Heart right ventricle (tissue), 16 donors: Measurements from ENCODE around the gene SVIL. TPM values are rescaled to one million over a fixed set of nuclear protein-coding genes. Genes with fewer than 3 reads are reported as not detected.
"Not testable (repeated sequence)": the region's sequence is repeated elsewhere in the genome, so short reads cannot be mapped to it uniquely, and the experiment has no call there.

Experiments
- ATAC-seq, 8 donors: fragments of 200-7000 bp; cut with Tn5 transposase; one replicate each; pipeline ENCODE4 v1.9.1; 2020; ENCODE audit warnings: mild to moderate bottlenecking in 8 of 8, moderate library complexity in 8 of 8, moderate number of reproducible peaks in 1 of 8
- DNase-seq, 2 donors: peaks; one replicate each; pipeline ENCODE4 v3.0.0-alpha.2; 2020
- H3K27ac ChIP-seq, 10 donors: fragments of 200-600 bp; sonication (generic) in 2 of 10; one replicate each; pipeline versions ENCODE4 v1.5.0 to v1.8.0; 2020 to 2022; ENCODE audit warnings: mild to moderate bottlenecking in 3 of 10
- H3K27me3 ChIP-seq, 7 donors: fragments of 200-600 bp; one replicate each; pipeline ENCODE4 v1.8.0; 2021 to 2022; ENCODE audit warnings: mild to moderate bottlenecking in 2 of 7
- H3K36me3 ChIP-seq, 9 donors: fragments of 200-600 bp; sonication (generic) in 1 of 9; one replicate each; pipeline versions ENCODE4 v1.5.0 to v1.8.0; 2020 to 2022; ENCODE audit warnings: mild to moderate bottlenecking in 2 of 9
- H3K4me1 ChIP-seq, 9 donors: fragments of 200-600 bp; sonication (generic) in 1 of 9; one replicate each; pipeline versions ENCODE4 v1.5.0 to v1.8.0; 2020 to 2022; ENCODE audit warnings: mild to moderate bottlenecking in 4 of 9
- H3K4me3 ChIP-seq, 10 donors: fragments of 200-600 bp; sonication (generic) in 2 of 10; one replicate each; pipeline versions ENCODE4 v1.5.0 to v1.8.0; 2020 to 2022; ENCODE audit warnings: mild to moderate bottlenecking in 7 of 10, moderate library complexity in 2 of 10
- H3K9me3 ChIP-seq, 11 donors: fragments of 200-600 bp in 10 of 11; sonication (generic) in 2 of 11; one replicate each; pipeline versions ENCODE4 v1.5.0 to v1.8.0; 2013 to 2022; ENCODE audit warnings: mild to moderate bottlenecking in 2 of 11, control low read depth in 1 of 11, moderate library complexity in 1 of 11
- WGBS, 2 donors: extraction: QIAGEN DNeasy Blood & Tissue Kit; methylation state at CpG; one replicate each; pipeline ENCODE4 v1.1.7; 2013; ENCODE audit warnings: inconsistent platforms in 1 of 2; 5-methylcytosine and 5-hydroxymethylcytosine counted together
- intact Hi-C, 10 donors: fragments of 100-400 bp; cut with DNase I; formaldehyde crosslinking; loops; one replicate each; pipeline versions ENCODE4 v1.11.1 to v1.14.2; 2022
- polyA plus RNA-seq, 2 donors: library from polyadenylated mRNA; stranded (reverse); fragments of 200-250 nt; gene quantifications; one replicate each; pipeline ENCODE4 v1.2.3, GENCODE V29; 2013
- total RNA-seq, 10 donors: library from RNA; stranded (reverse); fragmentation: NEBNext Ultra II Directional in 3 of 10; extraction: Animal tissue kit (Norgen Biotek cat#: 25700) in 3 of 10; gene quantifications; one replicate each; pipeline versions ENCODE4 v1.2.1 to v1.2.4, GENCODE V29; 2021 to 2023
- TF ChIP-seq, protein P1 (sequence below), 9 donors: fragments of 200-600 bp; sonication (generic) in 2 of 9; IDR thresholded peaks; one replicate each; pipeline versions ENCODE4 v1.5.0 to v1.8.0; 2021 to 2022; ENCODE audit warnings: antibody characterized with exemption in 9 of 9, mild to moderate bottlenecking in 5 of 9, moderate library complexity in 1 of 9
- donor health status: Arrhythmogenic right ventricular cardiomyopathy.
- donor health status: ischemic (EF 13 %, LVEDD 7.1; RV severe dilation, severe dysfunction).
- donor health status: healthy with polysubstance abuse.
- donor health status: DM: no; HTN: yes; CAD: no.
- donor health status: DM: no; HTN: no; CAD: no.
- donor health status: ischemic (EF 25% LVEDD 6.9; RV normal size, moderate dysfunction).
- donor health status: ischemic (EF 25% LVEDD 5.7; RV mildly dilated, moderate dysfunction).
- donor health status: healthy.
- donor health status: DM: yes; HTN: yes; CAD: no.
- donor health status: Ischemic cardiomyopathy.
- donor health status: ischemic (EF 35%, LVEDD 5.7; RV mildly dilated, moderate dysfunction).
- donor health status: nonischemic (EF 11% LVEDD 7.7; RV severe dilation, severe dysfunction).
- donor health status: DM: yes; HTN: yes; CAD: no.
- donor health status: PGD.
- donor health status: ischemic (EF 29% LVEDD 5.4; RV normal size, mild dysfunction).
- donor health status: nonischemic (EF 23%, LVEDD 6.1; RV moderate dilation, normal function).

The SVIL gene
- total and polyA plus RNA-seq, 12 donors, result 38.6 to 655 (median 450) TPM

DNA sequence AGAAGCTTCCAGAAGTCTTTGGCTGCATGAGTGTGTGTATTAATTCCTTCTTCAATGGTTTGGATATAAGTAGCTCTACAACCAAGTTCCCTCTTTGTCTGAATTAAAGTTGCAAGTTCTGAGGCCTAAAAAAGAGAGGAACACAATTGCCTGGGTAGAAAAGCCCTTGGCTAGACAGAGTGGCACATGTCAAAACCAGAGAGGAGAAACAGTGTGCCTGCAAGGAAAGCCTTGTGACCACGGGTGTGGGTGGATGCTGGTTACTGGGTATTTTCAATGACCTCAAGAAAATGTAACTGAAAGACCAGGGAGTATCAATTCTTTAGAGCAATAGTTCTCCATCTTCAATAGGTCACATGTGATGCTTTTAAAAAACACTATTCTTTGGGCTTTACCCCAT lies 148.3 kb downstream of the SVIL start:
- Histone ChIP-seq H3K4me3 (no peak overlapping the region), H3K4me1 (peaks cover 2 to 43% (median 20%) of the 10 kb centered on the region in 9 donors), H3K36me3 (peaks cover 0 to 99% (median 47%) of the 10 kb centered on the region in 9 donors), H3K27ac (no peak overlapping the region), H3K27me3 (no peaks in the 10 kb centered on the region), H3K9me3 (no peaks in the 10 kb centered on the region)
- 74 to 76% methylated on average over 1 of the region's 1 CpG for WGBS, 2 donors
- no peak for ATAC-seq
- TF ChIP-seq, protein P1, sequence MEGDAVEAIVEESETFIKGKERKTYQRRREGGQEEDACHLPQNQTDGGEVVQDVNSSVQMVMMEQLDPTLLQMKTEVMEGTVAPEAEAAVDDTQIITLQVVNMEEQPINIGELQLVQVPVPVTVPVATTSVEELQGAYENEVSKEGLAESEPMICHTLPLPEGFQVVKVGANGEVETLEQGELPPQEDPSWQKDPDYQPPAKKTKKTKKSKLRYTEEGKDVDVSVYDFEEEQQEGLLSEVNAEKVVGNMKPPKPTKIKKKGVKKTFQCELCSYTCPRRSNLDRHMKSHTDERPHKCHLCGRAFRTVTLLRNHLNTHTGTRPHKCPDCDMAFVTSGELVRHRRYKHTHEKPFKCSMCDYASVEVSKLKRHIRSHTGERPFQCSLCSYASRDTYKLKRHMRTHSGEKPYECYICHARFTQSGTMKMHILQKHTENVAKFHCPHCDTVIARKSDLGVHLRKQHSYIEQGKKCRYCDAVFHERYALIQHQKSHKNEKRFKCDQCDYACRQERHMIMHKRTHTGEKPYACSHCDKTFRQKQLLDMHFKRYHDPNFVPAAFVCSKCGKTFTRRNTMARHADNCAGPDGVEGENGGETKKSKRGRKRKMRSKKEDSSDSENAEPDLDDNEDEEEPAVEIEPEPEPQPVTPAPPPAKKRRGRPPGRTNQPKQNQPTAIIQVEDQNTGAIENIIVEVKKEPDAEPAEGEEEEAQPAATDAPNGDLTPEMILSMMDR (IDR thresholded peaks at IDR 0.05), result no peak
- intact Hi-C loops, result no loop called here
- DNase-seq, result no peak

DNA sequence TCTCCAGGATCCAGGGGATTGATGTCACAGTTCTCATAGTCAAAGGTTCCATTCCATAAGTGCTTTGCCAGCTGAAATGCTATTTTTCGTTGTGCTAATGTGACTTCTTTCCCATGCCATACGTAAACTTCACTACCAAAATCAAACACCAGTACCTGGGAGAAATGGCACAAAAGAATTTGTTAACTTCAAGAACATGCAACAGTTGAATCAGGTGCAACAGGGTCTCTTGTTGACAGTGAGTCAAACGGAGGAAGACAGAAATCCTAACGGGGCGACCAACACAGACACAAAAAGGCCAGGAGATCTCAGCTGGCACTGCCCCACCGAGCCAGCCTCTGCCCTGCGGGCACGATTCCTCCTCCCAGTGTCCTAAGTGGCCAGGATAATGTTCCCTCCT lies 150.1 kb downstream of the SVIL start:
- H3K4me3 ChIP-seq, H3K9me3 ChIP-seq, DNase-seq, intact Hi-C loops, H3K27ac ChIP-seq, ATAC-seq, H3K27me3 ChIP-seq: not testable (repeated sequence)
- 63 to 68% methylated on average over 8 of the region's 8 CpGs for WGBS, 2 donors
- Histone ChIP-seq H3K4me1 (peaks cover 2 to 45% (median 20%) of the 10 kb centered on the region in 9 donors), H3K36me3 (peaks cover 0 to 98% (median 60%) of the 10 kb centered on the region in 9 donors)

DNA sequence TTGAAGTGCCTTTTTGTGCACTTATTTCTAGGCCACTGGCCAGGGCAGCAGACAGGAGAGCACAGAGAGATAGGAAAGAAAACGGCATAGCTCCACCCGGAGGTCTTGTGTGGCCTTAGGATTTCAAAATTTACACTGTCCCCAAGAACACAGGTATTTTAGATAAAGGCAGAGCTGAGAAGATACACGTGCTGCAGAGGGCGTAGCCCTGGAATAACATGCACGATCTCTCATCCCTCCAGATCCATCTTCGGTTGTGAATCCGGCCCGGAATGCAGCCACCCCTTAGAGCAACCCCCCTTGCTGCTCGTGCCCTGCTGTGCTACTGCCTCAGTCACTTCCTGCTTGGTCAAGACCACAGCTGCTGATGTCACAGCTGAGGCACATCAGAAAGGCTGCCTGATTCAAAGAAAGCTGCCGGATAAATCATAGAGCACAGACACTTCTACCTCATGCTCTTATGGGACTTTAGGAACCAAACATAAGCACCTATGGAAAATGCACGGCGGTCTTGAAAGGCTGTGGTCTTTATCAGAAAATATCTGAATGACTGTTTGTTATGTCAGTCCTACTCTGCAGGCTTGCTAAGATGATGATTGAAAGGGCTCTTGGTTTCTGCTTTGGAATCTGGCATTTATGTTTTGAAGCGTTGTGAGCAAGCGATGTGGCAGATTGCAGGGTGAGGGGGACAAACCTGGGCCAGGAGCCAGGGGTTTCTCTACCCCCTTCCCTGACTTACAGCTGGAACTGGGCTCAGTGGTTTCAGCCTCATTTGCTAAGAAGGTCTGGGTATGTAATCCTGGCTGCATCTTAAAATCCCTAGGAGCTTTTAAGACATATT lies 152.0 kb downstream of the SVIL start:
- no peak overlapping the region for H3K4me3 ChIP-seq
- H3K36me3 ChIP-seq, result peaks cover 0 to 96% (median 51%) of the 10 kb centered on the region in 9 donors
- H3K27ac ChIP-seq, result peak overlapping the region in 3 of 10 donors; percentile 4 to 23 (median 5)
- H3K4me1 ChIP-seq, result peaks cover 2 to 45% (median 20%) of the 10 kb centered on the region in 9 donors
- 41% methylated on average over 13 of the region's 14 CpGs for WGBS, 2 donors
- intact Hi-C loops, result no loop called here
- DNase-seq, result no peak
- TF ChIP-seq, protein P1 (IDR thresholded peaks at IDR 0.05), result no peak
- no peaks in the 10 kb centered on the region for H3K27me3 ChIP-seq
- no peaks in the 10 kb centered on the region for H3K9me3 ChIP-seq
- ATAC-seq, result peak; percentile 32 to 73 (median 60)

DNA sequence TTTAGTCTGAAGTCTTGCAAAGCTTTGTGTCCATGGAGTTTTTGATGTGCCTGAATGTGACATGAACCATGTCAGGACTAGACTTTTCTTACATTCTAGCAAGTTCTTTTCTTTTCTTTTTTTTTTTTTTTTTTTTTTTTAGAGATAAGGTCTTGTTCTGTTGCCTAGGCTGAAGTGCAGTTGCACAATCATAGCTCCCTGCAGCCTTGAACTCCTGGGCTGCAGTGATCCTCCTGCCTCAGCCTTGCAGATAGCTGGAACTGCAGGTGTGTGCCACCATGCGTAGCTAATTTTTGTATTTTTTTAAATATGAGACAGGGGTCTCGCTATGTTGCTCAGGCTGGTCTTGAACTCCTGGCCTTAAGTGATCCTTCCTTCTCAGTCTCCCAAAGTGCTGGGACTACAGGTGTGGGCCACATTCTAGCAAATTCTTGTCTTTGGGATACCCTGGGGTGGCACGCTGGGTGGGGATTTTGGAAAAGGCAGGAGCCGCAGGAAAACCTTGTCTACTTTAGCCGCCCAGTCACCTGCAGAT lies 152.8 kb downstream of the SVIL start:
- no peaks in the 10 kb centered on the region for H3K9me3 ChIP-seq
- TF ChIP-seq, protein P1 (IDR thresholded peaks at IDR 0.05), result no peak
- DNase-seq (no peak), ATAC-seq (no peak)
- H3K27ac ChIP-seq, result peak overlapping the region in 3 of 10 donors; percentile 4 to 23 (median 16)
- peaks cover 0 to 96% (median 50%) of the 10 kb centered on the region in 9 donors for H3K36me3 ChIP-seq
- WGBS, 2 donors, result 75 to 86% methylated on average over 5 of the region's 5 CpGs
- intact Hi-C loops, result no loop called here
- H3K4me1 ChIP-seq, result peaks cover 4 to 52% (median 20%) of the 10 kb centered on the region in 9 donors
- no peaks in the 10 kb centered on the region for H3K27me3 ChIP-seq
- H3K4me3 ChIP-seq, result no peak overlapping the region
